Heart left ventricle (tissue), 16 donors: ENCODE measurements around the gene RUNX2. TPM values are rescaled to one million over a fixed set of nuclear protein-coding genes. Genes with fewer than 3 reads are reported as not detected.

Experiments
- ATAC-seq, 4 donors: fragments of 200-7000 bp; cut with Tn5 transposase; one replicate each; pipeline ENCODE4 v1.9.1; 2020 to 2022; ENCODE audit warnings: moderate library complexity in 4 of 4, mild to moderate bottlenecking in 3 of 4, moderate number of reproducible peaks in 1 of 4
- DNase-seq, 5 donors: peaks; one replicate each; pipeline ENCODE4 v3.0.0-alpha.2; 2020
- H3K27ac ChIP-seq, 12 donors: fragments of 200-600 bp; sonication (generic) in 4 of 12; one replicate each; pipeline versions ENCODE4 v1.5.0 to v1.8.0; 2016 to 2022; ENCODE audit warnings: mild to moderate bottlenecking in 2 of 12
- H3K27me3 ChIP-seq, 9 donors: fragments of 200-600 bp; sonication (generic) in 2 of 9; one replicate each; pipeline versions ENCODE4 v1.5.1 to v1.8.0; 2016 to 2022; ENCODE audit warnings: mild to moderate bottlenecking in 3 of 9
- H3K36me3 ChIP-seq, 9 donors: fragments of 200-600 bp; sonication (generic) in 2 of 9; one replicate each; pipeline versions ENCODE4 v1.5.0 to v1.8.0; 2018 to 2022; ENCODE audit warnings: mild to moderate bottlenecking in 2 of 9
- H3K4me1 ChIP-seq, 12 donors: fragments of 200-600 bp; sonication (generic) in 4 of 12; one replicate each; pipeline versions ENCODE4 v1.5.0 to v1.8.0; 2016 to 2022; ENCODE audit warnings: mild to moderate bottlenecking in 3 of 12
- H3K4me3 ChIP-seq, 12 donors: fragments of 200-600 bp; sonication (generic) in 4 of 12; one replicate each; pipeline versions ENCODE4 v1.5.0 to v1.8.0; 2017 to 2022; ENCODE audit warnings: mild to moderate bottlenecking in 9 of 12, moderate library complexity in 4 of 12
- H3K9me3 ChIP-seq, 12 donors: fragments of 200-600 bp; sonication (generic) in 4 of 12; one replicate each; pipeline versions ENCODE4 v1.5.0 to v1.8.0; 2016 to 2022; ENCODE audit warnings: mild to moderate bottlenecking in 1 of 12
- POLR2A ChIP-seq, 2 donors: fragments of 450-650 bp; IDR thresholded peaks; one replicate each; pipeline ENCODE4 v1.6.1; 2017; ENCODE audit warnings: antibody characterized with exemption in 2 of 2, mild to moderate bottlenecking in 2 of 2, moderate library complexity in 2 of 2
- WGBS, 4 donors: extraction: QIAGEN DNeasy Blood & Tissue Kit in 2 of 4; methylation state at CpG; one replicate each; pipeline versions ENCODE4 v1.1.5 to v1.1.7; 2013 to 2018; 5-methylcytosine and 5-hydroxymethylcytosine counted together
- intact Hi-C, 10 donors: fragments of 100-400 bp; cut with DNase I; formaldehyde crosslinking; loops; one replicate each; pipeline versions ENCODE4 v1.11.1 to v1.14.2; 2022
- polyA plus RNA-seq, 2 donors: library from polyadenylated mRNA; stranded (reverse); fragments of 200-250 nt; gene quantifications; one replicate each; pipeline ENCODE4 v1.2.3, GENCODE V29; 2013
- total RNA-seq, 9 donors: library from RNA; depleted of rRNA in 2 of 9; stranded (reverse); fragments of >200 nt in 2 of 9; fragmentation: NEBNext Ultra II Directional in 3 of 9; extraction: Animal tissue kit (Norgen Biotek cat#: 25700) in 3 of 9; gene quantifications; one replicate each; pipeline versions ENCODE4 v1.1.0 to v1.2.4, GENCODE V29; 2016 to 2023
- TF ChIP-seq, protein P1 (sequence below), 12 donors: fragments of 200-600 bp; sonication (generic) in 4 of 12; IDR thresholded peaks; one replicate each; pipeline versions ENCODE4 v1.5.0 to v1.8.0; 2018 to 2022; ENCODE audit warnings: antibody characterized with exemption in 12 of 12, mild to moderate bottlenecking in 5 of 12
- donor health status: ischemic (EF 13 %, LVEDD 7.1; RV severe dilation, severe dysfunction).
- donor health status: healthy with polysubstance abuse.
- donor health status: DM: no; HTN: yes; CAD: no.
- donor health status: DM: no; HTN: no; CAD: no.
- donor health status: ischemic (EF 25% LVEDD 6.9; RV normal size, moderate dysfunction).
- donor health status: ischemic (EF 25% LVEDD 5.7; RV mildly dilated, moderate dysfunction).
- donor health status: healthy.
- donor health status: DM: yes; HTN: yes; CAD: no.
- donor health status: ischemic (EF 35%, LVEDD 5.7; RV mildly dilated, moderate dysfunction).
- donor health status: nonischemic (EF 11% LVEDD 7.7; RV severe dilation, severe dysfunction).
- donor health status: DM: yes; HTN: yes; CAD: no.
- donor health status: PGD.
- donor health status: ischemic (EF 29% LVEDD 5.4; RV normal size, mild dysfunction).
- donor health status: nonischemic (EF 23%, LVEDD 6.1; RV moderate dilation, normal function).

The RUNX2 gene
- total and polyA plus RNA-seq, 11 donors = 0.37 to 3.1 (median 2.0) TPM

DNA sequence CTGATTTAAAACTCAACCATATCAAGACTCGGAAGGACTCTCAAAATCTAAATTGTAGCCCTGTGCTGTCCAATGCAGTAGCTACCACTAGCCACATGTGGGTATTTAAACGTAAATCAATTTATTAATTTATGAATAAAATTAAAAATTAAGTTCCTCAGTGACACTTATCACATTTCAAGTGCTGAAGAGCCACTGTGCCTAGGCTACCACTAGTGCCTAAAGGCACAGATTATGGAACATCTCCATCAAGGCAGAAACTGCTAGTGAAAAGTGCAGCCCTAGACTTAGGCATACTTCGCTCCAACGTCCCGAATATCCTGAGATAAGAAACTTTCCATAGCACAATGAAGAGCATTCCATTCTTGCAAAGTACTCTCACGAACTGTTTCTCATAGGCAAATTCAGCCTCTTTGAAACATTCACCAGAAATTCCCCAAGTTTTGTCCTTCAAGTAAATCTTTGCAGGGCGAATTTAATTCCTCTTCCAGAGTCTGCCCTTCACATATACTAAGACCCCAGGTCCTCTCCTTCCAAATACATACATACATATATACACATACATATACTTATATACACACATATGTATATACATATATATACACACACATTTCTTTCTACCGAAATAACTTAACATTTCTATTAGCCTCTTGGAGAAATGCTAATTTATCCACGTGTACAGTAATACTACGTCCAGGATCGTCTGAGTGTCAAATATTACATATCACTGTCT lies 48.3 kb downstream of the RUNX2 start:
- intact Hi-C loops = loop anchor here in 2 of 10 donors (5.0 kb wide), 1 partner anchor 46 kb away; no protein-coding TSS in a partner anchor
- H3K4me1 ChIP-seq = peaks cover 0 to 23% (median 13%) of the 10 kb centered on the region in 12 donors
- no peak for TF ChIP-seq POLR2A (IDR thresholded peaks at IDR 0.05)
- TF ChIP-seq, protein P1, sequence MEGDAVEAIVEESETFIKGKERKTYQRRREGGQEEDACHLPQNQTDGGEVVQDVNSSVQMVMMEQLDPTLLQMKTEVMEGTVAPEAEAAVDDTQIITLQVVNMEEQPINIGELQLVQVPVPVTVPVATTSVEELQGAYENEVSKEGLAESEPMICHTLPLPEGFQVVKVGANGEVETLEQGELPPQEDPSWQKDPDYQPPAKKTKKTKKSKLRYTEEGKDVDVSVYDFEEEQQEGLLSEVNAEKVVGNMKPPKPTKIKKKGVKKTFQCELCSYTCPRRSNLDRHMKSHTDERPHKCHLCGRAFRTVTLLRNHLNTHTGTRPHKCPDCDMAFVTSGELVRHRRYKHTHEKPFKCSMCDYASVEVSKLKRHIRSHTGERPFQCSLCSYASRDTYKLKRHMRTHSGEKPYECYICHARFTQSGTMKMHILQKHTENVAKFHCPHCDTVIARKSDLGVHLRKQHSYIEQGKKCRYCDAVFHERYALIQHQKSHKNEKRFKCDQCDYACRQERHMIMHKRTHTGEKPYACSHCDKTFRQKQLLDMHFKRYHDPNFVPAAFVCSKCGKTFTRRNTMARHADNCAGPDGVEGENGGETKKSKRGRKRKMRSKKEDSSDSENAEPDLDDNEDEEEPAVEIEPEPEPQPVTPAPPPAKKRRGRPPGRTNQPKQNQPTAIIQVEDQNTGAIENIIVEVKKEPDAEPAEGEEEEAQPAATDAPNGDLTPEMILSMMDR (IDR thresholded peaks at IDR 0.05) = no peak
- ATAC-seq (no peak), DNase-seq (no peak)
- 19 to 26% (median 24%) methylated on average over 11 of the region's 11 CpGs for WGBS, 4 donors
- peak overlapping the region; percentile 70 to 94 (median 82) for H3K4me3 ChIP-seq
- peak overlapping the region in 11 of 12 donors; percentile 88 to 99 (median 96) for H3K27ac ChIP-seq
- no peaks in the 10 kb centered on the region for H3K9me3 ChIP-seq
- H3K36me3 ChIP-seq = no peaks in the 10 kb centered on the region
- no peaks in the 10 kb centered on the region for H3K27me3 ChIP-seq

DNA sequence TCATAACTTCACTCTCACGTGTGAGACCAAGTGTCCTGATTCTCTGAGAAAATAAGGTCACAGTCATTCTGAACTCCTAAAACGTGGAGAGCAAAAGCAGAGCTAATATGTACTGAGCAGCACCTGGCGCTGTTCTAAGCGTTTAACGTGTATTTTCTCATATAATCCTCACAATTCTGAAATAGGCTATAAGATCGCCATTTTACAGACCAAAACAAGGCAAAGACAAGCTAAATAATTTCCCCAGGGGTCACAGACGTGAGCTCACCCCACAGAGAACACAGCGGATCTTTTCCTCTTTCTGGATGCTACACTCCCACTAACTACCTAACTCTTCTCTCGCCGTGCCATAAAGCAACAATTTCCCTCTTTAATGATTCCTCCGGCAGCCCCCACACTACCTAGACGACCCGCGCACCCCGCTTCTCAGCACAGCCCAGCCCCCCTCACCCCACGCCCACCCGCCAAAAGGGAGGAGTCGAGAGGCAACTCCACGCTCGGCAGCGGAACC lies 49.0 kb downstream of the RUNX2 start:
- Histone ChIP-seq H3K27ac (peak overlapping the region; percentile 88 to 99 (median 96)), H3K4me3 (peak overlapping the region; percentile 70 to 94 (median 82)), H3K9me3 (no peaks in the 10 kb centered on the region), H3K4me1 (peaks cover 0 to 23% (median 13%) of the 10 kb centered on the region in 12 donors), H3K27me3 (no peaks in the 10 kb centered on the region), H3K36me3 (no peaks in the 10 kb centered on the region)
- intact Hi-C loops = loop anchor here in 2 of 10 donors (5.0 kb wide), 1 partner anchor 45 kb away; no protein-coding TSS in a partner anchor
- TF ChIP-seq, protein P1 (IDR thresholded peaks at IDR 0.05) = no peak
- TF ChIP-seq POLR2A (IDR thresholded peaks at IDR 0.05) = no peak
- ATAC-seq (peak in 1 of 4 donors; percentile 0), DNase-seq (peak in 1 of 5 donors; percentile 84)
- 1 to 2% (median 1%) methylated on average over 20 to 21 of the region's 21 CpGs for WGBS, 4 donors

DNA sequence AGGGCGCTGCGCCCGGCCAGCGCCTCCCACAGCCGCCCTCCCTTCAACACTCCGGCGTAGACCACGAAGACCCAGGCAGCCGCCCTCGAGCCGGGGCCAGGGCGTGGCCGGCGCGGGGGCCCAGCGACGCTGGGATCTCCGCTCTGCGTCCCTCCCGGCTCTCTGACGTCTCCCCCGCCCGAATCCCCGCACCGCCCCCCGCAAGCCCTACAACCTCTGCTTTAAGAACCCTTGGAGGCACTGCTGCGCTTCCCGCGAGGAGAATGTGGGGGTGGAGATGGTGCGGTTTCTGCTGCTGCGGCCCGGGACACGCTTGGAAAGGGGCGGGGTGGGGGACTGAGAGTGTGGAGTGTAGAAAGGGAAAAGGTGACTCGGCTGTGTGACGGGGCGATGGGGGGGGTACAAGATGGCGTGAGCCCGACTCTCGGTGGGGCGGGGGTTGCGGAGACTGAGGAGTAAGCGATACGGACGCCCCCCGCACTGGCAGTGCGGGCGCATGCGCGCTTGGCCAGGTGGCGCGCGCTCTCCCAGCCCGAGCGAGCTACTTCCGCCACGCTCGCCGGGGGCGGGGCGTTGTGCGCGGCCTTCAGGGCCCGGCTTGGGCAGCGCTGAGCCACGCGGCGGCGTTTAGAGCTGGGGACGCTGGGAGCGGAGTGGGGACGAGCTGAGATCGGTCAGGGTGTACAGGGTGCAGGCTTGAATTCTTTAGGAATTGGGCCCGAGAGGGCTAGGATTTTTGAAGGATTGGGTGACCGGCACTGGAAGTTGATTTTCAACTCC lies 49.6 kb downstream of the RUNX2 start, which contains the start of gene SUPT3H:
Gene SUPT3H, minus strand, starts transcription at position 381 of the 780 bp plus-strand sequence.
- Histone ChIP-seq H3K4me1 (peaks cover 0 to 23% (median 13%) of the 10 kb centered on the region in 12 donors), H3K4me3 (peak within 1 kb of the TSS; percentile 70 to 94 (median 82)), H3K27me3 (no peaks in the 10 kb centered on the region), H3K27ac (peak within 1 kb of the TSS; percentile 88 to 99 (median 96)), H3K36me3 (no peaks in the 10 kb centered on the region), H3K9me3 (no peaks in the 10 kb centered on the region)
- DNase-seq (peak; percentile 91 to 97 (median 94)), ATAC-seq (peak; percentile 96 to 98 (median 97))
- intact Hi-C loops = loop anchor here in 2 of 10 donors (5.0 kb wide), 1 partner anchor 45 kb away; no protein-coding TSS in a partner anchor
- peak in 1 of 2 donors; percentile 67 for TF ChIP-seq POLR2A (IDR thresholded peaks at IDR 0.05)
- TF ChIP-seq, protein P1 (IDR thresholded peaks at IDR 0.05) = peak in 8 of 12 donors; percentile 7 to 49 (median 22)
- WGBS, 4 donors = 0 to 1% (median 0%) methylated on average over 51 to 75 of the region's 75 CpGs
